PC-3 (cell line): ENCODE data around the gene CEP70.

Experiments used
- CTCF ChIP-seq: fragments of 300-600 bp; sonication (generic); conservative IDR thresholded peaks from 2 replicates; pipeline ENCODE4 v1.5.1; 2017; ENCODE audit warnings: antibody characterized with exemption, low read depth, mild to moderate bottlenecking, low read length
- EZH2 ChIP-seq: fragments of 300-600 bp; sonication (generic); IDR thresholded peaks from one replicate; pipeline ENCODE4 v1.6.1; 2017; ENCODE audit warnings: antibody characterized with exemption, mild to moderate bottlenecking, low read length; ENCODE audit not compliant: unreplicated experiment
- EZH2phosphoT487 ChIP-seq: fragments of 300-600 bp; sonication (generic); IDR thresholded peaks from 2 replicates; pipeline ENCODE4 v1.6.1; 2018; ENCODE audit warnings: mild to moderate bottlenecking, antibody characterized with exemption, low read length, borderline replicate concordance

GRCh38 chr3:138547342-138547975 is 46.6 kb downstream of the CEP70 start:
- TF ChIP-seq CTCF (no peak), EZH2 (no peak), EZH2phosphoT487 (no peak)
